ENCODE data around the gene PLK5.

PLK5 gene

GRCh38 chr19:1509602-1510441 is 14.1 kb upstream of the PLK5 start:
- no peaks in the 10 kb centered on the region for H3K9me3 ChIP-seq (ENCODE audit: control insufficient read depth, low read length)

GRCh38 chr19:1510442-1510806 is 13.5 kb upstream of the PLK5 start:
- peaks cover 15% of the 10 kb centered on the region for H3K4me1 ChIP-seq (ENCODE audit: control insufficient read depth, insufficient read depth, low read length, poor library complexity, severe bottlenecking)
- no peak for DNase-seq
- no peak overlapping the region for H3K27ac ChIP-seq (ENCODE audit: insufficient read depth, low read length, poor library complexity, severe bottlenecking)
- no peaks in the 10 kb centered on the region for H3K27me3 ChIP-seq (replicated peaks; ENCODE audit: control insufficient read depth, insufficient read depth, low read length, poor library complexity, severe bottlenecking)
- no peak overlapping the region for H3K4me3 ChIP-seq (ENCODE audit: insufficient read depth, low read depth, low read length, poor library complexity, severe bottlenecking)
- no peaks in the 10 kb centered on the region for H3K36me3 ChIP-seq (ENCODE audit: control insufficient read depth, insufficient read depth, low read length)
- H3K9me3 ChIP-seq (ENCODE audit: control insufficient read depth, low read length), result no peaks in the 10 kb centered on the region

More at GRCh38 chr19:1509602-1510441, 14.1 kb upstream of the PLK5 start:
- Histone ChIP-seq H3K27ac (ENCODE audit: insufficient read depth, low read length, poor library complexity, severe bottlenecking) (no peak overlapping the region), H3K27me3 (replicated peaks; ENCODE audit: control insufficient read depth, insufficient read depth, low read length, poor library complexity, severe bottlenecking) (no peaks in the 10 kb centered on the region), H3K4me3 (ENCODE audit: insufficient read depth, low read depth, low read length, poor library complexity, severe bottlenecking) (no peak overlapping the region), H3K36me3 (ENCODE audit: control insufficient read depth, insufficient read depth, low read length) (no peaks in the 10 kb centered on the region), H3K4me1 (ENCODE audit: control insufficient read depth, insufficient read depth, low read length, poor library complexity, severe bottlenecking) (peaks cover 15% of the 10 kb centered on the region)
- no peak for DNase-seq

- H3K27ac ChIP-seq (ENCODE audit: insufficient read depth, low read length, poor library complexity, severe bottlenecking), result no peak overlapping the region
- no peaks in the 10 kb centered on the region for H3K27me3 ChIP-seq (replicated peaks; ENCODE audit: control insufficient read depth, insufficient read depth, low read length, poor library complexity, severe bottlenecking)
- DNase-seq, result no peak
- H3K36me3 ChIP-seq (ENCODE audit: control insufficient read depth, insufficient read depth, low read length), result no peaks in the 10 kb centered on the region
- H3K9me3 ChIP-seq (ENCODE audit: control insufficient read depth, low read length), result no peaks in the 10 kb centered on the region
- H3K4me1 ChIP-seq (ENCODE audit: control insufficient read depth, insufficient read depth, low read length, poor library complexity, severe bottlenecking), result peaks cover 15% of the 10 kb centered on the region
- no peak overlapping the region for H3K4me3 ChIP-seq (ENCODE audit: insufficient read depth, low read depth, low read length, poor library complexity, severe bottlenecking)
Measured at GRCh38 chr19:1510807-1511206, 13.1 kb upstream of the PLK5 start.

DNA sequence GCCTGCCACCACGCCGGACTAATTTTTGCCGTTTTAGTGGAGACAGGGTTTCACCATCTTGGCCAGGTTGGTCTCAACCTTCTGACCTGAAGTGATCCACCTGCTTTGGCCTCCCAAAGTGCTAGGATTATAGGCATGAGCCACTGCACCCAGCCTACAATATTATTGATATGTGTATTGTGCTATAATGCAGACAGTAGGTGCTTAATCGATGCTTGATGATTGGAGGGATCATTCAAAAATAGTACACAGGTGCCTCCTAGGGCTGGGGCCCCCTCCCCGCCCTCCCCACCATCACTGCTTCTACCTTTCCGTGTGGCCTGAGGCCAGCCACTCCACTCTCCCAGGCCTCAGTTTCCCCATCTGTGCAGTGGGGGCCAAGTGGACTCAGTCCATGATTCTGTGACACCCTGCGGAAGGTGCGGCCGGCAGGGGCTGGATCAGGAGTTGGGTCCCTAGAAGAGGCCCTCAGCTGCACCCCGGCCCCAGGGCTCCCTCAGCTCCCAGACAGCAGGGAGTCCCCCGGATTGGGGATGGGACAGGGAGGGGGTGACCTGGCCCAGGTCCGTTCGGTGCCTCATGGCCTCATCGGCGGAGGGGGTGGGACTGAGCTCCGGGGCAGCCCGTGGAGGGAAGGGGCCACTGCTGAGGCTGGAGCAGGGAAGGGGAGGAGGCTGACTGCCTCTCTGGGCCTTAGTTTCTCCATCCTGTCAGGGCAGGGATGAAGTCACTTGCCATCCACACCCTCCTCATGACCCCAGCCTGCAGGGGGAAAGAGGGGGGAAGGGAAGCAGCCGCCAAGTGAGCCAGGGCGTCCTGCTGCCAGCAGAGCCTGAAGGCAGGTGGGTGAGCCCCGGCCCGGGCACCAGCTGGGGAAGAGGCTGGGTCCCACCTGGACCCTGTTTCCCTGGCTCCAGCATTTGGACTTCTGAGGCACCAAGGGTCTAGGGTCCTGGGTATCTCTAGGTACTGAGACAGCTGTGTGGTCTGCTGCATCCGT is 12.3 kb upstream of the PLK5 start:
- H3K36me3 ChIP-seq (ENCODE audit: control insufficient read depth, insufficient read depth, low read length), result no peaks in the 10 kb centered on the region
- H3K27me3 ChIP-seq (replicated peaks; ENCODE audit: control insufficient read depth, insufficient read depth, low read length, poor library complexity, severe bottlenecking), result no peaks in the 10 kb centered on the region
- no peak for DNase-seq
- peaks cover 15% of the 10 kb centered on the region for H3K4me1 ChIP-seq (ENCODE audit: control insufficient read depth, insufficient read depth, low read length, poor library complexity, severe bottlenecking)
- H3K27ac ChIP-seq (ENCODE audit: insufficient read depth, low read length, poor library complexity, severe bottlenecking), result no peak overlapping the region
- H3K9me3 ChIP-seq (ENCODE audit: control insufficient read depth, low read length), result no peaks in the 10 kb centered on the region
- H3K4me3 ChIP-seq (ENCODE audit: insufficient read depth, low read depth, low read length, poor library complexity, severe bottlenecking), result no peak overlapping the region

GRCh38 chr19:1512671-1513498 is 11.0 kb upstream of the PLK5 start, which contains the start of gene ADAMTSL5:
Gene ADAMTSL5, minus strand, starts transcription at chr19:1513019. Its CDS starts 2,076 bp downstream, at chr19:1510943.
- no peaks in the 10 kb centered on the region for H3K27me3 ChIP-seq (replicated peaks; ENCODE audit: control insufficient read depth, insufficient read depth, low read length, poor library complexity, severe bottlenecking)
- H3K36me3 ChIP-seq (ENCODE audit: control insufficient read depth, insufficient read depth, low read length), result no peaks in the 10 kb centered on the region
- H3K27ac ChIP-seq (ENCODE audit: insufficient read depth, low read length, poor library complexity, severe bottlenecking), result no peak within 1 kb of the TSS
- H3K4me1 ChIP-seq (ENCODE audit: control insufficient read depth, insufficient read depth, low read length, poor library complexity, severe bottlenecking), result peaks cover 8% of the 10 kb centered on the region
- H3K4me3 ChIP-seq (ENCODE audit: insufficient read depth, low read depth, low read length, poor library complexity, severe bottlenecking), result peak within 1 kb of the TSS; percentile 54
- H3K9me3 ChIP-seq (ENCODE audit: control insufficient read depth, low read length), result no peaks in the 10 kb centered on the region
- peak; percentile 28 to 42 (median 32) for DNase-seq

DNA sequence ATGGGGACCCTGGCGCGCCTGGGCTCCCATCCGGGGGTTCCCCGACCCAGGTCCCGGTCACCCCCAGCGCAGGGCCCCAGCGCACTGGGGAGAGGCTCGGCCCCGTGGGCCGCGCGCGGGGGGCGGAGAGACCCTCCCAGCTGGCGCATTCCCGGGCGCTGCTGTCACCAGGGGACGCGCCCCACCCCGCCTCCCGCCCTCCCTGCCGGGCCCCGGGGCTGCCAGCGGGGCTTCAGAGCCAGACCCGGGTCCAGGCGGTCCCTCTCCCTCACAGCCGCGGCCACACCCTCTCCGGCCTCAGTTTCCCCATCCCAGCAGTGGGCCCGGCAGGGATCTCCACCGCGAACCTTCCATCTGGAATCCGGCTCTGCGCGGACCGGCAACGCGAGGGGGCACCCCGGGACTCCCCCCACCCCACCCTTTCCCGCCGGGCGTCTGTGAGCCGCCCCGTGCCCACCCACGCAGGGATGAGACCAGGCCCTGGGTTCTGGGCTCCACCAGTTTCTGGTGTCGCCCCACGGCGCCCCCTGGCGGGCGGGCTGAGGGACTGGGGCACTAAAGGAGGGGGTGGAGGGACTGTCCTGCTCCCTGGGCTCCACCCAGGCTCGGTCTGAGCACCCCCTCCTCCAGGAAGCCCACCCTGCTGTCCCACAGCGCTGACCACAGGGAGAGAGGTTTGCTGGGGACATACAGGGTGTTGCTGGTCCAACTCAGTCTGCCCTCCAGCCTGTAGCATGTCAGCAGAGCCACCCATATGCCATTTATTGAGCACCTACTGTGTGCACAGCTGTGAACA is 10.2 kb upstream of the PLK5 start:
- no peaks in the 10 kb centered on the region for H3K27me3 ChIP-seq (replicated peaks; ENCODE audit: control insufficient read depth, insufficient read depth, low read length, poor library complexity, severe bottlenecking)
- peak overlapping the region; percentile 54 for H3K4me3 ChIP-seq (ENCODE audit: insufficient read depth, low read depth, low read length, poor library complexity, severe bottlenecking)
- H3K4me1 ChIP-seq (ENCODE audit: control insufficient read depth, insufficient read depth, low read length, poor library complexity, severe bottlenecking), result peaks cover 8% of the 10 kb centered on the region
- H3K9me3 ChIP-seq (ENCODE audit: control insufficient read depth, low read length), result no peaks in the 10 kb centered on the region
- H3K27ac ChIP-seq (ENCODE audit: insufficient read depth, low read length, poor library complexity, severe bottlenecking), result no peak overlapping the region
- no peaks in the 10 kb centered on the region for H3K36me3 ChIP-seq (ENCODE audit: control insufficient read depth, insufficient read depth, low read length)
- peak; percentile 36 to 52 (median 43) for DNase-seq

DNA sequence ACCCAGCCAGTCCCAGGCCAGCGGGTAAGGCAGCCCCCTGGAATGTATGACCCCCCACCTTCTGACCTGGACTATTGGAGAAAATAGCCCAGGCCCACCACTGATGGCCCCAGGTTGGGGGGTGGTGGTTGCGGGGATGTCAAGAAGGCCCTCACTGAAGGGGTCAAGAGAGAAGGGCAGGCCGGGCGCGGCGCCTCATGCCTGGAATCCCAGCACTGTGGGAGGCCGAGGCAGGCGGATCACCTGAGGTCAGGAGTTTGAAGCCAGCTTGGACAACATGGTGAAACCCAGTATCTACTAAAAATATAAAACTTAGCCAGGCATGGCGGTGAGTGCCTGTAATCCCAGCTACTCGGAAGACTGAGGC is 9.6 kb upstream of the PLK5 start:
- no peaks in the 10 kb centered on the region for H3K9me3 ChIP-seq (ENCODE audit: control insufficient read depth, low read length)
- H3K36me3 ChIP-seq (ENCODE audit: control insufficient read depth, insufficient read depth, low read length), result no peaks in the 10 kb centered on the region
- no peak for DNase-seq
- no peak overlapping the region for H3K27ac ChIP-seq (ENCODE audit: insufficient read depth, low read length, poor library complexity, severe bottlenecking)
- H3K4me1 ChIP-seq (ENCODE audit: control insufficient read depth, insufficient read depth, low read length, poor library complexity, severe bottlenecking), result peaks cover 8% of the 10 kb centered on the region
- no peaks in the 10 kb centered on the region for H3K27me3 ChIP-seq (replicated peaks; ENCODE audit: control insufficient read depth, insufficient read depth, low read length, poor library complexity, severe bottlenecking)
- no peak overlapping the region for H3K4me3 ChIP-seq (ENCODE audit: insufficient read depth, low read depth, low read length, poor library complexity, severe bottlenecking)

GRCh38 chr19:1514986-1515721 is 8.7 kb upstream of the PLK5 start:
- DNase-seq, result no peak

More at GRCh38 chr19:1514986-1515721, 8.7 kb upstream of the PLK5 start:
- Histone ChIP-seq H3K4me3 (ENCODE audit: insufficient read depth, low read depth, low read length, poor library complexity, severe bottlenecking) (no peak overlapping the region), H3K4me1 (ENCODE audit: control insufficient read depth, insufficient read depth, low read length, poor library complexity, severe bottlenecking) (peaks cover 8% of the 10 kb centered on the region), H3K27me3 (replicated peaks; ENCODE audit: control insufficient read depth, insufficient read depth, low read length, poor library complexity, severe bottlenecking) (no peaks in the 10 kb centered on the region), H3K9me3 (ENCODE audit: control insufficient read depth, low read length) (no peaks in the 10 kb centered on the region), H3K36me3 (ENCODE audit: control insufficient read depth, insufficient read depth, low read length) (no peaks in the 10 kb centered on the region), H3K27ac (ENCODE audit: insufficient read depth, low read length, poor library complexity, severe bottlenecking) (no peak overlapping the region)

All from effector memory CD4-positive, alpha-beta T cell (primary cell).